ENCODE data around the gene CYBA.

The CYBA gene

GRCh38 chr16:88650749-88651275 is at the start of gene CYBA:
TSS of gene CYBA (minus strand) at chr16:88651053. CDS start at chr16:88651013, 40 bp downstream.
- no peak for FAIRE-seq

- FAIRE-seq = no peak
These were observed 49.4 kb upstream of the CYBA start for GRCh38 chr16:88700322-88700635.

GRCh38 chr16:88699180-88699579 is 48.3 kb upstream of the CYBA start:
- FAIRE-seq = no peak

GRCh38 chr16:88698646-88699045 is 47.8 kb upstream of the CYBA start:
- FAIRE-seq = no peak

- no peak for FAIRE-seq
These were observed 47.2 kb upstream of the CYBA start for GRCh38 chr16:88697831-88698615.

GRCh38 chr16:88697116-88697830 is 46.4 kb upstream of the CYBA start:
- FAIRE-seq = no peak

- FAIRE-seq = no peak
These were observed 45.6 kb upstream of the CYBA start for GRCh38 chr16:88696441-88696840.

GRCh38 chr16:88695753-88696152 is 44.9 kb upstream of the CYBA start:
- no peak for FAIRE-seq

- FAIRE-seq = no peak
These were observed 44.4 kb upstream of the CYBA start for GRCh38 chr16:88695218-88695617.

- FAIRE-seq = no peak
These were observed 43.6 kb upstream of the CYBA start for GRCh38 chr16:88694221-88695087.

- no peak for FAIRE-seq
These were observed 42.7 kb upstream of the CYBA start for GRCh38 chr16:88693420-88694177.

GRCh38 chr16:88692861-88693260 is 42.0 kb upstream of the CYBA start:
- no peak for FAIRE-seq

- no peak for FAIRE-seq
These were observed 41.2 kb upstream of the CYBA start for GRCh38 chr16:88691924-88692560.

- FAIRE-seq = no peak
These were observed 40.4 kb upstream of the CYBA start for GRCh38 chr16:88691129-88691813.

- FAIRE-seq = no peak
These were observed 39.7 kb upstream of the CYBA start for GRCh38 chr16:88690341-88691128.

- FAIRE-seq = no peak
These were observed 37.3 kb upstream of the CYBA start for GRCh38 chr16:88688013-88688778.

GRCh38 chr16:88687676-88688012 is 36.8 kb upstream of the CYBA start:
- FAIRE-seq = no peak

- no peak for FAIRE-seq
These were observed 36.4 kb upstream of the CYBA start for GRCh38 chr16:88687254-88687576.

GRCh38 chr16:88686439-88687253 is 35.8 kb upstream of the CYBA start, which contains the start of gene SNAI3:
TSS of gene SNAI3 (minus strand) at chr16:88686507. CDS start at chr16:88686406, 101 bp downstream.
- FAIRE-seq = no peak

Data from islet of Langerhans (tissue), 1 donor.